Panc1 (cell line): ENCODE data around the gene DOK7.

ENCODE experiments used
- CTCF ChIP-seq: fragments of 450-650 bp; IDR thresholded peaks from 2 replicates; pipeline ENCODE4 v1.5.1; 2017; ENCODE audit warnings: mild to moderate bottlenecking
- POLR2AphosphoS5 ChIP-seq: IDR thresholded peaks from 2 replicates; pipeline ENCODE4 v1.6.1; 2012; ENCODE audit warnings: mild to moderate bottlenecking, low read depth, low read length, moderate library complexity

- TF ChIP-seq CTCF (no peak), POLR2AphosphoS5 (no peak)
Observed at GRCh38 chr4:3420956-3421355, 42.1 kb upstream of the DOK7 start.
